Parathyroid adenoma (tissue), 2 donors: ENCODE data around the gene SYNJ1.
"Not testable (repeated sequence)": the region's sequence is repeated elsewhere in the genome, so short reads cannot be mapped to it uniquely, and the experiment has no call there.

Source experiments
- H2AFZ ChIP-seq: fragments of 300-600 bp; sonication (generic); one replicate; pipeline ENCODE4 v1.7.0; 2017; ENCODE audit warnings: antibody characterized with exemption, mild to moderate bottlenecking
- H3K27ac ChIP-seq: fragments of 300-600 bp; sonication (generic); one replicate; pipeline ENCODE4 v1.7.0; 2017
- H3K27me3 ChIP-seq: fragments of 300-600 bp; sonication (generic); one replicate; pipeline ENCODE4 v1.7.0; 2017; ENCODE audit warnings: low read length; ENCODE audit not compliant: control insufficient read depth, insufficient read depth
- H3K36me3 ChIP-seq: fragments of 300-600 bp; sonication (generic); one replicate; pipeline ENCODE4 v1.7.0; 2017; ENCODE audit warnings: low read length; ENCODE audit not compliant: control insufficient read depth, insufficient read depth
- H3K4me1 ChIP-seq: fragments of 300-600 bp; sonication (generic); one replicate; pipeline ENCODE4 v1.7.0; 2017; ENCODE audit warnings: control low read depth
- H3K4me2 ChIP-seq: fragments of 300-600 bp; sonication (generic); one replicate; pipeline ENCODE4 v1.7.0; 2017; ENCODE audit warnings: low read length
- H3K4me3 ChIP-seq: fragments of 300-600 bp; sonication (generic); one replicate; pipeline ENCODE4 v1.7.0; 2017; ENCODE audit warnings: low read depth, low read length
- H3K79me2 ChIP-seq: fragments of 300-600 bp; sonication (generic); one replicate; pipeline ENCODE4 v1.7.0; 2017; ENCODE audit warnings: control low read depth
- H3K9ac ChIP-seq: fragments of 300-600 bp; sonication (generic); one replicate; pipeline ENCODE4 v1.7.0; 2017; ENCODE audit warnings: mild to moderate bottlenecking
- H3K9me3 ChIP-seq: fragments of 300-600 bp; sonication (generic); one replicate; pipeline ENCODE4 v1.7.0; 2017; ENCODE audit warnings: low read length; ENCODE audit not compliant: control insufficient read depth
- TF ChIP-seq, protein P1 (sequence below): fragments of 300-600 bp; sonication (generic); IDR thresholded peaks from one replicate; pipeline ENCODE4 v1.7.0; 2017; ENCODE audit warnings: antibody characterized with exemption, mild to moderate bottlenecking
- donor health status: primary hyperparathyroidism.

The SYNJ1 gene

DNA sequence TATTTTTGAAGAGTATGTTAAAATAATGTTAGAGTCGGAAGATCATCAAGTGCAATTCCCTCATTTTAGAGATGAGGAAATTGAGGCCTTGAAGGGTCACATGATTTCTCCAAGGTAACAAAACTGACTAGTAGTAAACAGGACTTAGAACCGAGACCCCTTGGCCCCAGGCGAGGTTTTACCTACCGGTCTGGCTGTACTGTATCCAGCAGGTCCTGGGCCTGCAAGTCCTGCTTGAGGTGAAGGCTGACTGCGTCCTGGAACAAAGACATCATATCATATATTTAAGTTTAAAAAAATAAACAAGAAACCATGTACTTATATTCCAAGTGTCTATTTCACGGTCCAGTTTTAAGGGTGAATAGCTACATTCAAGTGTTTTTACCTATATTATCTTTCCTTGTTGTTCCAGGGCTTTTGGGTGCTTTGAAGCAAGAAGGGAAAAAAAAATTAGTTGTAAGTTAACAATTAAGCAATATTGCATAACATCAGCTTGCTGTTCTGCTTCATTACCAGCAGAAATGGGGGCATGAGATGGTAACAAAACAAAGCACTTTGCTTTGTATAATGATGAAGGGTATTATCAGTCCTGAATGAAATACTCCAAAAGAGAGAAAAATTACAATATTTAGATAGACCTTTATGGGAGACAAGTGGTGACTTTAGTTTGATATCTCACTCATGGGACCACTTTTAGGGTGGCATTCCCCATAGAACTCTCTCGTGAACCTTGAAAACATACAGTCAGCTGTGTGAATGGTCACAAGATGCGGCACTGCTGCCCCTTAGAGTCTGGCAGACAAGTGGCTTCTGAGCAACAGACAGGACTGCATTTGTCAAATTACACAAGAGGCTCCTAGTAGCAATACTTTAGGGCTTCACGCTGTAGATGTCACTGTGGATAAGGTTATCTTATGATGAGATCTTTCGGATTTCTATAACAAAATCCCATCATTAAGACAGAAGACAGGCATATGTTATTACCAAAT is 85.8 kb downstream of the SYNJ1 start:
- H3K4me2 ChIP-seq = no peak overlapping the region
- no peaks in the 10 kb centered on the region for H3K9me3 ChIP-seq
- no peaks in the 10 kb centered on the region for H3K4me1 ChIP-seq
- no peaks in the 10 kb centered on the region for H3K27me3 ChIP-seq
- H3K4me3 ChIP-seq = no peak overlapping the region
- H2AFZ ChIP-seq = no peak overlapping the region
- no peak overlapping the region for H3K27ac ChIP-seq
- H3K9ac ChIP-seq = no peak overlapping the region
- H3K79me2 ChIP-seq = no peaks in the 10 kb centered on the region
- H3K36me3 ChIP-seq = no peaks in the 10 kb centered on the region
- TF ChIP-seq, protein P1, sequence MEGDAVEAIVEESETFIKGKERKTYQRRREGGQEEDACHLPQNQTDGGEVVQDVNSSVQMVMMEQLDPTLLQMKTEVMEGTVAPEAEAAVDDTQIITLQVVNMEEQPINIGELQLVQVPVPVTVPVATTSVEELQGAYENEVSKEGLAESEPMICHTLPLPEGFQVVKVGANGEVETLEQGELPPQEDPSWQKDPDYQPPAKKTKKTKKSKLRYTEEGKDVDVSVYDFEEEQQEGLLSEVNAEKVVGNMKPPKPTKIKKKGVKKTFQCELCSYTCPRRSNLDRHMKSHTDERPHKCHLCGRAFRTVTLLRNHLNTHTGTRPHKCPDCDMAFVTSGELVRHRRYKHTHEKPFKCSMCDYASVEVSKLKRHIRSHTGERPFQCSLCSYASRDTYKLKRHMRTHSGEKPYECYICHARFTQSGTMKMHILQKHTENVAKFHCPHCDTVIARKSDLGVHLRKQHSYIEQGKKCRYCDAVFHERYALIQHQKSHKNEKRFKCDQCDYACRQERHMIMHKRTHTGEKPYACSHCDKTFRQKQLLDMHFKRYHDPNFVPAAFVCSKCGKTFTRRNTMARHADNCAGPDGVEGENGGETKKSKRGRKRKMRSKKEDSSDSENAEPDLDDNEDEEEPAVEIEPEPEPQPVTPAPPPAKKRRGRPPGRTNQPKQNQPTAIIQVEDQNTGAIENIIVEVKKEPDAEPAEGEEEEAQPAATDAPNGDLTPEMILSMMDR = no peak

DNA sequence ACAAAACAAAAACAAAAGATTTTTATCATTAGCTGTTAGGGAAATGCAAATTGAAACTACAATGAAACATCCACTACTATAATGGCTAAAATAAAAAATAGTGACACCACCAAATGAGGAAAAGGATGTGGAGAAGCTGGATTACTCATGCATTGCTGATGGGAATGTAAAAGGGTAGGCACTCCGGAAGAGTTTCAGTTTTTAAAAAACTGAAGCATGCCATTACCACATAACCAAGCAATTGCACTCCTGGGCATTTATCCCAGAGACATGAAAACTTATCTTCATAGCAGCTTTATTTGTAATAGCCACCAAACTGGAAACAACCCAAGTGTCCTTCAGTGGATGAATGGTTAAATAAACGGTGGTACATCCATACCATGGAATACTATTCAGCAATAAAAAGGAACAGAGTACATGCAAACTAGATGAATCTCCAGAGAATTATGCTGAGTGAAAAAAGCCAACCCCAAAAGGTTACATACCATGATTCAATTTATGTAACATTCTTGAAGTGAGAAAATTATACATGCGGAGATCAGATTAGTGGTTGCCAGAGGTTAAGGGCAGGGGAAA is 101.1 kb downstream of the SYNJ1 start:
- Histone ChIP-seq H3K36me3 (no peaks in the 10 kb centered on the region), H2AFZ (no peak overlapping the region), H3K27ac (no peak overlapping the region), H3K9ac (no peak overlapping the region), H3K4me3 (no peak overlapping the region), H3K79me2 (no peaks in the 10 kb centered on the region), H3K4me1 (no peaks in the 10 kb centered on the region), H3K4me2 (no peak overlapping the region), H3K9me3 (no peaks in the 10 kb centered on the region), H3K27me3 (no peaks in the 10 kb centered on the region)
- TF ChIP-seq, protein P1 = no peak

DNA sequence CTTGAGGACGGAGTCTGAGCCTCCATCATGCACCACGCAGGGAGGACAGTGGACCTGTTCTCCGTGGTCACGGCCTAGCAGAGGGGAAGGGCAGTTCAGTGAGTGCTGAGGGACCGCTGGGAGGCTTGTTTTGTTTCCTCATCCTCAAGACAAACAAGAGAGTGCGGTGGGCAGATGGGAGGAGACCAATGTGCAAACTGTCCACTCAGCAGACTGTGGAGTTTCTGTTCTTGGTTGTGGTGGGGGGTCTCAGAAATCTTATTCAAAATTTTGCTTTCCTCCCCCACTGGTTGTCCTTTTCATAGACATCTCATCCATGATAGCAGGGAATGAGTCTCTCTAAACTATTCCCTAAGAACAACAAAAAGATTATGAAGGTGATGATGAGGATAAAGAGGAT is 109.6 kb downstream of the SYNJ1 start:
- not testable (repeated sequence) for H3K9me3 ChIP-seq, H3K9ac ChIP-seq, H3K27me3 ChIP-seq, H3K4me1 ChIP-seq, H3K4me3 ChIP-seq, H3K27ac ChIP-seq, H2AFZ ChIP-seq, H3K36me3 ChIP-seq, H3K4me2 ChIP-seq, H3K79me2 ChIP-seq

DNA sequence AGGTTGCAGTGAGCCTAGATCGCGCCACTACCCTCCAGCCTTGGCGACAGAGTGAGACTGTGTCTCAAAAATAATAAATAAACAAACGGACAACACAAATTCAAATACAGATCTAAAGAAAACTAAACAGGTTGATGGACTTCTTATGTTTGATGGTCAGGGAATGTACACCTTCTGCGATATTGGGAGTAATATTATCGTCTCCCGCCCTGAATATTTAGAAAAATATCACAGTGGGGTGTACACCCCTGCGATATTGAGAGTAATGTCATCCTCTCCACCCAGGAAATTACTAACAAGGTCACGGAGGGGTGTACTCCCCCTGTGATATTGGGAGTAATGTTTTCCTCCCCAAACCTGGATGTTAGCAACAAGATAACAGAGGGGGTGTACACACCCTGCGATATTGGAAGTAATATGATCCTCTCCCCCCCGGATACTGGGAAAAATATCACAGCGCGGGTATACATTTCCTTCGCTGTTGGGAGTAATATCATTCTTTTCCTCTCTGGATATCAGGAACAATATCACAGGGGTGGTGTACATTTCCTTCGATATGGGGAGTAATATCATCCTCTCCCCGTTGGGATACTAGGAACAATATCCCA is 114.3 kb downstream of the SYNJ1 start:
- Histone ChIP-seq H3K79me2 (peaks cover 5% of the 10 kb centered on the region), H3K36me3 (no peaks in the 10 kb centered on the region), H2AFZ (peak overlapping the region; percentile 84), H3K4me2 (peak overlapping the region; percentile 98), H3K9ac (no peak overlapping the region), H3K4me3 (peak overlapping the region; percentile 84), H3K4me1 (no peaks in the 10 kb centered on the region), H3K9me3 (no peaks in the 10 kb centered on the region), H3K27me3 (no peaks in the 10 kb centered on the region), H3K27ac (peak overlapping the region; percentile 96)
- TF ChIP-seq, protein P1 = no peak

DNA sequence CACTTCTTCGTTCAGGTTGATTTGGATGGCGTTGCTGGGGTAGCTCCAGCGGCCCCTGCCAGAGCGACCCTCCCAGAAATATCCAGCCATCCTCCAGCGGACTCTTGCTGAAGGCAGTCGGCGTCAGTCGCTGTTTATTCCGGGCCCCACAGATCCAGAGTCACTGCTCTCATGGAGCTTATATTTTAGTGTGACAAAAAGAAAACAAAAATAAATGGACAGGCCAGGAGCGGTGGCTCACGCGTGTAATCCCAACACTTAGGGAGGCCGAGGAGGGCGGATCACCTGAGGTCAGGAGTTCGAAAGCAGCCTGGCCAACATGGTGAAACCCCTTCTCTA is 114.8 kb downstream of the SYNJ1 start:
- Histone ChIP-seq H3K4me2 (peak overlapping the region; percentile 98), H3K4me3 (peak overlapping the region; percentile 84), H3K79me2 (peaks cover 5% of the 10 kb centered on the region), H2AFZ (peak overlapping the region; percentile 84), H3K27ac (peak overlapping the region; percentile 96), H3K36me3 (no peaks in the 10 kb centered on the region), H3K27me3 (no peaks in the 10 kb centered on the region), H3K9me3 (no peaks in the 10 kb centered on the region), H3K4me1 (no peaks in the 10 kb centered on the region), H3K9ac (peak overlapping the region; percentile 35)
- TF ChIP-seq, protein P1 = no peak
